Stimulated activated CD8-positive, alpha-beta memory T cell treated with anti-CD3 and anti-CD28 coated beads, Interleukin-12 subunit alpha, Interleukin-12 subunit beta, amount 100 ng/mL, for 4 hours (primary cell): Measurements from ENCODE around the gene CCDC8.
"Not testable (repeated sequence)": the region's sequence is repeated elsewhere in the genome, so short reads cannot be mapped to it uniquely, and the experiment has no call there.

ENCODE experiments used
- DNase-seq: peaks from one replicate; pipeline ENCODE4 v3.0.0-alpha.2; 2020; ENCODE audit warnings: low read depth

The CCDC8 gene, protein sequence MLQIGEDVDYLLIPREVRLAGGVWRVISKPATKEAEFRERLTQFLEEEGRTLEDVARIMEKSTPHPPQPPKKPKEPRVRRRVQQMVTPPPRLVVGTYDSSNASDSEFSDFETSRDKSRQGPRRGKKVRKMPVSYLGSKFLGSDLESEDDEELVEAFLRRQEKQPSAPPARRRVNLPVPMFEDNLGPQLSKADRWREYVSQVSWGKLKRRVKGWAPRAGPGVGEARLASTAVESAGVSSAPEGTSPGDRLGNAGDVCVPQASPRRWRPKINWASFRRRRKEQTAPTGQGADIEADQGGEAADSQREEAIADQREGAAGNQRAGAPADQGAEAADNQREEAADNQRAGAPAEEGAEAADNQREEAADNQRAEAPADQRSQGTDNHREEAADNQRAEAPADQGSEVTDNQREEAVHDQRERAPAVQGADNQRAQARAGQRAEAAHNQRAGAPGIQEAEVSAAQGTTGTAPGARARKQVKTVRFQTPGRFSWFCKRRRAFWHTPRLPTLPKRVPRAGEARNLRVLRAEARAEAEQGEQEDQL

GRCh38 chr19:46413262-46414031, at the start of gene CCDC8:
CCDC8 (minus strand) TSS chr19:46413564; CDS start chr19:46412810, 754 bp downstream.
- DNase-seq = no peak

GRCh38 chr19:46461537-46461936, 48.2 kb upstream of the CCDC8 start:
- DNase-seq = no peak

- DNase-seq = no peak
Observed at GRCh38 chr19:46460981-46461380, 47.6 kb upstream of the CCDC8 start.

DNA sequence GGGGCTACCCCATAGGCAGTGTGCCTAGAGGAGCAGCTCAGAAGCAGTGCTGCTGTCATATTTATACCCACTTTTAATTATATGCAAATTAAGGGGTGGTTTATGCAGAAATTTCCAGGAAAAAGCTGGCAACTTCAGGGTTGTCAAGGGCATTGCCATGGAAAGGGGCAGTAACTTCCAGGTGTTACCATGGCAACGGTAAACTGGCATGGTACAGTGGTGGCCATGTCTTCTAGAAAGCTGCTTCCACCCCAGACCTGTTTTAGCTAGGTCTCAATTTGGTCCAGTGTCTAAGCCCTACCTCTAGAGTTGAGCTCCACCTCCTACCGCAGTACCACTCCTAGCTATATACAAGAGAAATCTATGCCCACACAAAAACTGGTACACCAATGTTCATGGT, 46.7 kb upstream of the CCDC8 start:
- no peak for DNase-seq

DNA sequence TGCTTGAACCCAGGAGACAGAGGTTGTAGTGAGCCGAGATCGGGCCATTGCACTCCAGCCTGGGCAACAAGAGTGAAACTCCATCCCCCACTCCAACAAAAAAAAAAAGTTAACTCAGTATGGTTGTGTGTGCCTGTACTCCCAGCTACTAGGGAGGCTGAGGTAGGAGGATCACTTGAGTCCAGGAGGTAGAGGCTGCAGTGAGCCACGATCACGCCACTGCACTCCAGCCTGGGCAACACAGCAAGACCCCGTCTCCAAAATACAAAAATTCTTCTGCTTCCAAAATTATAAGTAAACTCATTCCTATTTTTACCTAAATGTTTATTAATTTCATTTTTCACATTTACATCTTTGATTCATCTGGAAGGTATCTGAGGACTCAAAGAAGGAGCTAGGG, 43.6 kb upstream of the CCDC8 start:
- no peak for DNase-seq

DNA sequence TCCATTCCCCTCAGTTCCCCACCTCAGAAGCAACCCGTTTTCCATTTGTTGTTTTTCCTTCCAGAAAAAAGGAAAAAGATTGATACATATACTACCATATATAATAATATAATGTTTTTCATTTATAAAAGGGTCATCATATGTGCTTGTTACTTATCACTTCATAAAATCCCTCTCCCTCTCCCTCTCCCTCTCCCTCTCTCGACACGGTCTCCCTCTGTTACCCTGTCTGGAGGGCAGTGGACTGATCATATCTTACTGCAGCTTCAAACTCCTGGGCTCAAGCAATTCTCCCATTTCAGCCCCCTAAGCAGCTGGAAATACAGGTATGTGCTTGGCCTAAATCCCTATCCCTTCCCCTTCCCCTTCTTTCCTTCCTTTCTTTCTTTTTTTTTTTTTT, 40.9 kb upstream of the CCDC8 start:
- DNase-seq = no peak

- no peak for DNase-seq
Observed at GRCh38 chr19:46453661-46454060, 40.3 kb upstream of the CCDC8 start.

- no peak for DNase-seq
Observed at GRCh38 chr19:46452186-46452585, 38.8 kb upstream of the CCDC8 start.

DNA sequence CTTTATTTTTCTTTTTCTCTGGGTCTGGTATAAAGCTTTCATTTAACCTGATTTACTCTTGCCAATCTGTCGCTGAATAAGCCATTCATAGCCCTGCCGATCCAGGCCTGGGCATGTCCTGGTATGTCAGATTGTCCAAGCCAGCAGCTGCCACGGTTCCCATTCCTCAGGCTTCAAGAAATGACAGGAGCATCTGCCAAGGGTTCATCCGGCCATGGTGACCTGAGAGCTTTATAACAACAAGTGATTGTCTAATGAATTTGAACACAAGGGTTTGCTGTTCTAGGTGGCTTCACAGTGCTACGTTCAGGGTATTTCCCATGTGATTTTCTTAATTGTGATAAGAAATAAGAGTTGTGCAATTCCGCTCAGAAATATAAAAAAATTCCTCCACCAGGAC, 38.0 kb upstream of the CCDC8 start:
- DNase-seq = no peak

- DNase-seq = no peak
Observed at GRCh38 chr19:46450737-46451136, 37.4 kb upstream of the CCDC8 start.

DNA sequence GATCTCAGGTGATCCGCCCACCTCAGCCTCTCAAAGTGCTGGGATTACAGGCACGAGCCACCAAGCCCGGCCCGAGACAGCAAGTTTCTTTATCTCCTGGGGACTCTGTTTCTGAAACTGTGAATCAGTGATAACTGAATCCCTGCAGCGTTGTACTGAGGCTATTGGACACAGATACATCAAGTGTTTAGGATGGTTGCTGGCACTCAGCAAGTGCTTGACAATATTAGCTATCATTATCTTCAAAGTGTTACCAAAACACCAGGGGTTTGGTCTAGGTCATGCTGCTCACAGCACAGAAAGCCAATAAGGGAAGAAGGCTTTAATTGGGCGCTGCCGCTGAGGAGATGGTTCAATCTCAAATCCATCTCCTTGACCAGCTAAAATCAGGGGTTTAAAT, 35.9 kb upstream of the CCDC8 start:
- DNase-seq = no peak

DNA sequence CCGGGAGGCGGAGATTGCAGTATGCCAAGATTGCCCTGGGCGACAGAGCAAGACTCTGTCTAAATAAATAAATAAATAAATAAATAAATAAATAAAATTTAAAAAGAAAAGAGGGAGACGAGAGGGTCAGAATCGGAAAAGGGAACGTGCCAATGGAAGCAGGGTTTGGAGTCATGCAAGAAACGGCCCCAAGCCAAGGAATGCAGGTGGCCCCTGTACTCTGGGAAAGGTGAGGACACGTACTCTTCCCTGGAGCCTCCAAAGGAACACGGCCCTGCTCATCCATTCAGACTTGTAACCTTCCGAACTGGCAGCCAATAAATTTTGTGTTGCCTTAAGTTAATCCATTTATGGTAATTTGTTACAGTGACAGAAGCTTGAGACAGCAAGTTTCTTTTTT, 35.2 kb upstream of the CCDC8 start:
- DNase-seq = no peak

- no peak for DNase-seq
Observed at GRCh38 chr19:46447824-46448223, 34.5 kb upstream of the CCDC8 start.

DNA sequence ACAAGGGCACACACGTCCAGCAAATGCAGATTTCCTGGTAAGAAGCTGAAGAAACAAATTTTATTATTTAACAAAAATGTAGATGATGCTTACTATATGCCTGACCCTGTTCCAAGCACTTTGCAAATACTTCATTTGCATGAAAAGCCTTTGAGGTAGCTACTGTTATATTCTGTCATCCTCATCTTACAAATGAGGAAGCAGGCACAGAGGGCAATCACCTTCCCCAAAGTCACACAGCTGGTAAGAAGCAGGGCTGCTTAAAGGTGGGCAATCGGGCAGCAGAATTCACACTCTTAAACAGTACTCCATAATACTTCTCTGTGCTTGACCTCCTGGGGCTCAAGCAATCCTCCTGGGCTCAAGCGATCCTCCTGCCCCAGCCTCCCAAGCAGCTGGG, 33.6 kb upstream of the CCDC8 start:
- no peak for DNase-seq

GRCh38 chr19:46446021-46446420, 32.7 kb upstream of the CCDC8 start:
- no peak for DNase-seq

DNA sequence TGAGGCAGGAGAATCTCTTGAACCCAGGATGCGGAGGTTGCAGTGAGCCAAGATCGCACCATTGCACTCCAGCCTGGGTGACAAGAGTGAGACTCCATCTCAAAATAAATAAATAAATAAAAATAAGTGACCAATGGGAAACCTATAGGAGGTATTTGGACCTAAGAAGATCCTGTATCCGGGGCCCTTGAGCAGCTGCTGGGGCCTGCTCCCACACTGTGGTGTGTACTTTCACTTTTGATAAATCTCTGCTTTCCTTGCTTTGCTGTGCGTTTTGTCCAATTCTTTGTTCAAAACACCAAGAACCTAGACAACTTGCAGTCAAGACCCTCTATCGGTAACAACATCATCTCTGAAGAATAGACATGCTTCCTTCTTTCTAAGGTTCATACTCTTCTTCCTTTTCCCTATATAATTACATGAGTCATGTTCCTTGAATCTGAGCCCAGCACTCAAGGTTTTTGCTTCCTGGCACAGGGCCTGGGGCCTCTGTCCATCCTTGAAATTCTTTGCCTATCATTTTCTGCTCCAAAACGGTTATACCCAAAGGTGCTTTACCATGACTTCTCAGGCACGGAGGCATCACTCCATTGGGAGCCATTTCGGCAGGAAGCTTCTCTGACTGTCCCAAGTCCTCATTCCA, 29.6 kb upstream of the CCDC8 start:
- no peak for DNase-seq

GRCh38 chr19:46441866-46442265, 28.5 kb upstream of the CCDC8 start:
- no peak for DNase-seq

GRCh38 chr19:46435689-46436088, 22.3 kb upstream of the CCDC8 start:
- DNase-seq = not testable (repeated sequence)

GRCh38 chr19:46435009-46435408, 21.6 kb upstream of the CCDC8 start:
- no peak for DNase-seq

GRCh38 chr19:46433470-46433869, 20.1 kb upstream of the CCDC8 start:
- not testable (repeated sequence) for DNase-seq

GRCh38 chr19:46431824-46432223, 18.5 kb upstream of the CCDC8 start:
- DNase-seq = no peak

DNA sequence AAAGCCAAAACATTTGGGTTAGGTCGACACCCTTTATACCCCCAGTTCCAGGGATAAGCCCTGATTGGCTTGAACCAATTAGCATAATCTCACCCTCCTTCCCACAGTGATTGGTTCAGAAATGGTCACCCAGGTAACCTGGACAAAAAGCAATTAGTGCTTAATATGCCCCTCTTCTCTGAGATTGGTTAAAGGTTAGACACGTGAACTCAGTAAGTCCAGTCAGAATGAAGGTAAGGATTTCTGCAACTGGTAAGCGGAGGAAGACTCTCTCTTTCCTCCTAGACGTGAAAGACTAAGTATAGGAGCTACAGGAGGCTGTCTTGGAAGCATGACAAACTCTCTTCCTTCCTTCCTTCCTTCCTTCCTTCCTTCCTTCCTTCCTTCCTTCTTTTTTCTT, 16.6 kb upstream of the CCDC8 start:
- no peak for DNase-seq
